ENCODE data around the gene TSHZ1.

The TSHZ1 gene

GRCh38 chr18:75210274-75211001 is at the start of gene TSHZ1:
TSS of gene TSHZ1 (plus strand) at chr18:75210797. CDS start at chr18:75211877, 1,080 bp downstream.
- DNase-seq (ENCODE audit: low read depth) = peak; percentile 76

- DNase-seq (ENCODE audit: low read depth) = no peak
Measured at GRCh38 chr18:75161256-75162028, 49.2 kb upstream of the TSHZ1 start.

GRCh38 chr18:75162467-75162866 is 48.1 kb upstream of the TSHZ1 start:
- peak; percentile 3 for DNase-seq (ENCODE audit: low read depth)

- no peak for DNase-seq (ENCODE audit: low read depth)
Measured at GRCh38 chr18:75162978-75163377, 47.6 kb upstream of the TSHZ1 start.

GRCh38 chr18:75163736-75164135 is 46.9 kb upstream of the TSHZ1 start:
- DNase-seq (ENCODE audit: low read depth) = no peak

- no peak for DNase-seq (ENCODE audit: low read depth)
Measured at GRCh38 chr18:75164479-75164878, 46.1 kb upstream of the TSHZ1 start.

GRCh38 chr18:75165926-75166325 is 44.7 kb upstream of the TSHZ1 start:
- DNase-seq (ENCODE audit: low read depth) = no peak

- no peak for DNase-seq (ENCODE audit: low read depth)
Measured at GRCh38 chr18:75167137-75167536, 43.5 kb upstream of the TSHZ1 start.

- DNase-seq (ENCODE audit: low read depth) = no peak
Measured at GRCh38 chr18:75167759-75168618, 42.6 kb upstream of the TSHZ1 start.

- DNase-seq (ENCODE audit: low read depth) = no peak
Measured at GRCh38 chr18:75168619-75169018, 42.0 kb upstream of the TSHZ1 start.

GRCh38 chr18:75169411-75169810 is 41.2 kb upstream of the TSHZ1 start:
- no peak for DNase-seq (ENCODE audit: low read depth)

- no peak for DNase-seq (ENCODE audit: low read depth)
Measured at GRCh38 chr18:75170022-75170789, 40.4 kb upstream of the TSHZ1 start.

- DNase-seq (ENCODE audit: low read depth) = no peak
Measured at GRCh38 chr18:75170916-75171315, 39.7 kb upstream of the TSHZ1 start.

- DNase-seq (ENCODE audit: low read depth) = no peak
Measured at GRCh38 chr18:75172299-75173124, 38.1 kb upstream of the TSHZ1 start.

- DNase-seq (ENCODE audit: low read depth) = no peak
Measured at GRCh38 chr18:75173125-75173432, 37.5 kb upstream of the TSHZ1 start.

GRCh38 chr18:75173738-75174137 is 36.9 kb upstream of the TSHZ1 start:
- no peak for DNase-seq (ENCODE audit: low read depth)

- no peak for DNase-seq (ENCODE audit: low read depth)
Measured at GRCh38 chr18:75176849-75177248, 33.7 kb upstream of the TSHZ1 start.

GRCh38 chr18:75178376-75178775 is 32.2 kb upstream of the TSHZ1 start:
- DNase-seq (ENCODE audit: low read depth) = no peak

GRCh38 chr18:75179819-75180600 is 30.6 kb upstream of the TSHZ1 start:
- DNase-seq (ENCODE audit: low read depth) = no peak

GRCh38 chr18:75183524-75183923 is 27.1 kb upstream of the TSHZ1 start:
- no peak for DNase-seq (ENCODE audit: low read depth)

All from GM04503 (cell line).